ENCODE measurements around the gene COL5A2. TPM values are rescaled to one million over a fixed set of nuclear protein-coding genes. Genes with fewer than 3 reads are reported as not detected.

The COL5A2 gene
- polyA plus RNA-seq, 1 donor from 2014 or later = 3.6 TPM

- TF ChIP-seq REST (IDR thresholded peaks at IDR 0.05; ENCODE audit: borderline replicate concordance) (no peak), POLR2AphosphoS5 (IDR thresholded peaks at IDR 0.05) (no peak), SMC3 (conservative IDR thresholded peaks at IDR 0.05; ENCODE audit: poor library complexity) (no peak), EZH2 (IDR thresholded peaks at IDR 0.05; ENCODE audit: borderline replicate concordance, insufficient read depth, low read length, poor library complexity, severe bottlenecking) (no peak), TAF1 (IDR thresholded peaks at IDR 0.05; ENCODE audit: low read depth) (no peak), RAD21 (conservative IDR thresholded peaks at IDR 0.05) (no peak), MXI1 (conservative IDR thresholded peaks at IDR 0.05; ENCODE audit: poor library complexity, severe bottlenecking) (no peak), EP300 (conservative IDR thresholded peaks at IDR 0.05; ENCODE audit: poor library complexity, severe bottlenecking) (no peak), CTCF (IDR thresholded peaks at IDR 0.05; ENCODE audit: poor library complexity, severe bottlenecking) (no peak)
- Histone ChIP-seq H3K4me3 (ENCODE audit: low read length) (no peak overlapping the region), H3K9me3 (ENCODE audit: low read length) (no peaks in the 10 kb centered on the region), H3K27ac (ENCODE audit: low read length) (no peak overlapping the region), H3K79me2 (replicated peaks; ENCODE audit: insufficient read depth, low read length) (no peaks in the 10 kb centered on the region), H4K20me1 (ENCODE audit: insufficient read depth) (no peaks in the 10 kb centered on the region), H3K4me2 (ENCODE audit: low read length) (no peak overlapping the region), H2AFZ (ENCODE audit: low read depth, low read length) (no peak overlapping the region), H3K27me3 (ENCODE audit: insufficient read depth, low read depth, low read length) (no peaks in the 10 kb centered on the region), H3K36me3 (ENCODE audit: insufficient read depth, low read length) (no peaks in the 10 kb centered on the region), H3K9ac (ENCODE audit: low read length) (no peak overlapping the region), H3K9me2 (ENCODE audit: insufficient read depth, low read length) (no peaks in the 10 kb centered on the region), H3F3A (ENCODE audit: insufficient read depth, low read length, poor library complexity, severe bottlenecking) (no peaks in the 10 kb centered on the region)
Observed at GRCh38 chr2:189147361-189147760, 32.2 kb downstream of the COL5A2 start.

- H2AFZ ChIP-seq (ENCODE audit: low read depth, low read length) = no peak overlapping the region
- H3K4me3 ChIP-seq (ENCODE audit: low read length) = no peak overlapping the region
- no peak overlapping the region for H3K27ac ChIP-seq (ENCODE audit: low read length)
- peaks cover 1% of the 10 kb centered on the region for H3K9me2 ChIP-seq (ENCODE audit: insufficient read depth, low read length)
- H3F3A ChIP-seq (ENCODE audit: insufficient read depth, low read length, poor library complexity, severe bottlenecking) = no peaks in the 10 kb centered on the region
- no peaks in the 10 kb centered on the region for H3K27me3 ChIP-seq (ENCODE audit: insufficient read depth, low read depth, low read length)
- no peak for TF ChIP-seq REST (IDR thresholded peaks at IDR 0.05; ENCODE audit: borderline replicate concordance)
- TF ChIP-seq EP300 (conservative IDR thresholded peaks at IDR 0.05; ENCODE audit: poor library complexity, severe bottlenecking) = no peak
- TF ChIP-seq RAD21 (conservative IDR thresholded peaks at IDR 0.05) = no peak
- TF ChIP-seq SMC3 (conservative IDR thresholded peaks at IDR 0.05; ENCODE audit: poor library complexity) = no peak
- TF ChIP-seq MXI1 (conservative IDR thresholded peaks at IDR 0.05; ENCODE audit: poor library complexity, severe bottlenecking) = no peak
- TF ChIP-seq EZH2 (IDR thresholded peaks at IDR 0.05; ENCODE audit: borderline replicate concordance, insufficient read depth, low read length, poor library complexity, severe bottlenecking) = no peak
- no peak for TF ChIP-seq CTCF (IDR thresholded peaks at IDR 0.05; ENCODE audit: poor library complexity, severe bottlenecking)
- no peak for TF ChIP-seq TAF1 (IDR thresholded peaks at IDR 0.05; ENCODE audit: low read depth)
- no peak for TF ChIP-seq POLR2AphosphoS5 (IDR thresholded peaks at IDR 0.05)
- H3K36me3 ChIP-seq (ENCODE audit: insufficient read depth, low read length) = no peaks in the 10 kb centered on the region
- H3K9ac ChIP-seq (ENCODE audit: low read length) = no peak overlapping the region
- H3K9me3 ChIP-seq (ENCODE audit: low read length) = no peaks in the 10 kb centered on the region
- H3K79me2 ChIP-seq (replicated peaks; ENCODE audit: insufficient read depth, low read length) = no peaks in the 10 kb centered on the region
- H3K4me2 ChIP-seq (ENCODE audit: low read length) = no peak overlapping the region
- H4K20me1 ChIP-seq (ENCODE audit: insufficient read depth) = no peaks in the 10 kb centered on the region
Observed at GRCh38 chr2:189146553-189146952, 33.0 kb downstream of the COL5A2 start.
